Measurements from ENCODE around the gene HRK. TPM values are rescaled to one million over a fixed set of nuclear protein-coding genes. Genes with fewer than 3 reads are reported as not detected.

The HRK gene
- total RNA-seq, 1 donor from 2014 or later, result 3.5 TPM

DNA sequence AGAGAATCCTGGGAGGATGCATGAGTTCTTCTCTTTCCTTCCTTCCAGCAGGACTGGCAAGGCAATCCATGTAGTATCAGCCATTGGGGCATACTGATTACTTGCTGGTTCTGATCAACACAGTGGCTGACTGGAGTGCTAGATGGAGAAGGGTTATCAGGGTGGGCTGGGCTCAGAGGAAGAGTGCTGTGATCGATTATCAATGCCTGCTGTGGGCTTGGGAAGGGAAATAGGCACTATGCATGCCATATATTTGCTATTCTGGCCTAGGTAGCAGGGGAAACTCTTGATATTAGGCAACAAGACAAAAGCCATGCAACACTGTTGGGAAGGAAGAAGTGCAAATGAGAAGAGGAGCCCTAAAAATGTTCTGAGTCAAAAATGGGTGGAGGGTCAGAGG lies 45.8 kb downstream of the HRK start:
- Histone ChIP-seq H3K36me3 (ENCODE audit: control insufficient read depth, insufficient read depth, low read length) (no peaks in the 10 kb centered on the region), H3K27me3 (ENCODE audit: control insufficient read depth, insufficient read depth, low read length) (no peaks in the 10 kb centered on the region), H3K4me3 (ENCODE audit: low read depth, low read length) (no peak overlapping the region)
- no peak for TF ChIP-seq CTCF (IDR thresholded peaks at IDR 0.05; ENCODE audit: insufficient read depth, low read length, poor library complexity, severe bottlenecking)
- no peak for DNase-seq (ENCODE audit: low read depth)

GRCh38 chr12:116833474-116833873 lies 47.8 kb downstream of the HRK start:
- no peak for TF ChIP-seq CTCF (IDR thresholded peaks at IDR 0.05; ENCODE audit: insufficient read depth, low read length, poor library complexity, severe bottlenecking)
- H3K4me3 ChIP-seq (ENCODE audit: low read depth, low read length), result no peak overlapping the region
- no peak for DNase-seq (ENCODE audit: low read depth)

GRCh38 chr12:116832353-116832752 lies 48.9 kb downstream of the HRK start:
- H3K27me3 ChIP-seq (ENCODE audit: control insufficient read depth, insufficient read depth, low read length), result no peaks in the 10 kb centered on the region
- TF ChIP-seq CTCF (IDR thresholded peaks at IDR 0.05; ENCODE audit: insufficient read depth, low read length, poor library complexity, severe bottlenecking), result no peak
- no peak for DNase-seq (ENCODE audit: low read depth)
- H3K4me3 ChIP-seq (ENCODE audit: low read depth, low read length), result no peak overlapping the region
- no peaks in the 10 kb centered on the region for H3K36me3 ChIP-seq (ENCODE audit: control insufficient read depth, insufficient read depth, low read length)

More at GRCh38 chr12:116833474-116833873, 47.8 kb downstream of the HRK start:
- Histone ChIP-seq H3K36me3 (ENCODE audit: control insufficient read depth, insufficient read depth, low read length) (no peaks in the 10 kb centered on the region), H3K27me3 (ENCODE audit: control insufficient read depth, insufficient read depth, low read length) (no peaks in the 10 kb centered on the region)

DNA sequence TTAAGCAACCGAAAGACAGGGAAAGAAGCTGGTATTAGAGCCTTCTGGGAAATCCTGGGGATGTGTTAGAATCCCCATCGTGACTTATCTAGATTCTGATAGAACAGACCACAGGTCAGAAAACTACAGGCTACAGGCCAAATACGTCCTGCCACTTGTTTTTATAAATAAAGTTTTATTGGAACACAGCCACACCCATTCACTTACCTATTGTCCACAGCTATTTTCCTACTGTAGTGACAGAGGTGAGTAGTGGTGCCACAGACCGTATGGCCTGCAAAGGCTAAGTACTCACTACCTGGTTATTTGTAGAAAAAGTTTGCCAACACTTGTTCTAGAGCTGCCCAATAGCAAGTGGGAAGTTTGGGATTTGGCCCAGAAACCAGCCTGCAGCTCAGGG lies 53.8 kb downstream of the HRK start:
- no peak for TF ChIP-seq CTCF (IDR thresholded peaks at IDR 0.05; ENCODE audit: insufficient read depth, low read length, poor library complexity, severe bottlenecking)
- H3K36me3 ChIP-seq (ENCODE audit: control insufficient read depth, insufficient read depth, low read length), result no peaks in the 10 kb centered on the region
- no peak overlapping the region for H3K4me3 ChIP-seq (ENCODE audit: low read depth, low read length)

DNA sequence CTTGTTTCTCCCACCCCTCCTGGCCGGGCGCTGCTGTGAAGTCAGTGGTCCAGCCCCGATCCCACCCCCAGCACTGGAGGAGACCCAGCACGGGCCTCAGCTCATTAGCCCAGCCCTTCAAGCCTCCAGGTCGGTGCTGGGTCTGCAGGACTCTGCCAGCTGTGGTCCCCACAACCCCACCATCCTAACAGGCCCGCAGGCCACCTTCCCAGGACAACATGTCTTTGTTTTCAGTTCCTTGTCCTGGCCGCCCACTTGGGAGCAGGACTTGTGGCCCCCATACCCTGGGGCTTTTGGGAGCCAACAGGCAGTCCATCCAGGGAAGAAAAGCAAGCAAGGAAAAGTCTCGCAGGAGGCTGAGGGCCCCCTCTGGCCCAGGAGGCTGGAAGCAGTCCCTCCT lies 60.0 kb downstream of the HRK start:
- no peak for TF ChIP-seq CTCF (IDR thresholded peaks at IDR 0.05; ENCODE audit: insufficient read depth, low read length, poor library complexity, severe bottlenecking)
- no peak for DNase-seq (ENCODE audit: low read depth)
- Histone ChIP-seq H3K27me3 (ENCODE audit: control insufficient read depth, insufficient read depth, low read length) (no peaks in the 10 kb centered on the region), H3K4me3 (ENCODE audit: low read depth, low read length) (no peak overlapping the region), H3K36me3 (ENCODE audit: control insufficient read depth, insufficient read depth, low read length) (no peaks in the 10 kb centered on the region)

More for the DNA sequence above, 53.8 kb downstream of the HRK start:
- H3K27me3 ChIP-seq (ENCODE audit: control insufficient read depth, insufficient read depth, low read length), result no peaks in the 10 kb centered on the region
- no peak for DNase-seq (ENCODE audit: low read depth)

DNA sequence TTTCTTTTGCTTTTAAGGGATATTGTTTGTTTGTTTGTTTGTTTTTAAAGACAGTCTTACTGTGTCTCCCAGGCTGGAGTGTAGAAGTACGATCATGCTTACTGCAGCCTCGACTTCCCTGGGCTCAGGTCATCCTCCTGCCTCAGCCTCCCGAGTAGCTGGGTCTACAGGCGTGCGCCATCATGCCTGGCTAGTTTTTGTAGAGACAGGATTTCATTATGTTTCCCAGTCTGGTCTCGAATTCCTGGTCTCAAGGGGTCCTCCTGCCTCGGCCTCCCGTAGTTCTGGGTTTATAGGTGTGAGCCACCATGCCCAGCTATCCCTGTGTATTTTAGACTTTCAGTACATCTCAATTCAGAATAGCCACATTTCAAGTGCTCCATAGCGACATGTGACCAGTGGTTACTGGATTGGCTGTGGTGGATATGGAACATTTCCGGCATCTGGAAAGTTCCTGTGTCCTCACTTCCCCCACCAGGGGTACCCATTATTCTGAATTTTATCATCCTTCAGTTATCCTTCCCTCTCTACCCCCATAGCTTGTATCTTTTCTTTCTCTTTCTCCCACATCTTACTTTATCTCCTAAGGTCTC lies 61.1 kb downstream of the HRK start:
- H3K36me3 ChIP-seq (ENCODE audit: control insufficient read depth, insufficient read depth, low read length), result no peaks in the 10 kb centered on the region
- H3K27me3 ChIP-seq (ENCODE audit: control insufficient read depth, insufficient read depth, low read length), result no peaks in the 10 kb centered on the region
- no peak overlapping the region for H3K4me3 ChIP-seq (ENCODE audit: low read depth, low read length)
- TF ChIP-seq CTCF (IDR thresholded peaks at IDR 0.05; ENCODE audit: insufficient read depth, low read length, poor library complexity, severe bottlenecking), result no peak
- DNase-seq (ENCODE audit: low read depth), result no peak
